ENCODE measurements around the gene PRR7.

PRR7 gene

DNA sequence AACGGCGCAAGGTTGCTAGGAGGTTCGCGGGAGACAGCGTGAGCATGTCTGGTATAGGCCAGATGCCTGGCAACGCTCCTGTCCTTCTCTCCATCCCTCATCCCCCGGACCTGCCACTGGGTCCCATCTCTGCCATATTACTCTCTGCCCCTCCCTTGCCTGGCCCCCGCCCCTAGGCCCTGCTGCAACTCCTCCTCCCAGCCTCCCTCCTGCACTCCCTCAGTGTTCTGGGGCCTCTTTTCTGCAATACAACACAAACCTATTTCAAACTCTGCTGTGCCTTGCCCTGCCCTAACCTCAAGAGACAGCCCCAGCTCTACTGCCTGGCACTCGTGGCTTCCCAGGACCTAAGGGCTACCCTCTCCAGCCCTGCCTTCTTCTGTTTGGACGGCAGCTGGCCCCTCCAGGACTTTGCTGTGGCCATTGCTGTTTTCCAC, 35.8 kb downstream of the PRR7 start:
- TF ChIP-seq, protein P1, sequence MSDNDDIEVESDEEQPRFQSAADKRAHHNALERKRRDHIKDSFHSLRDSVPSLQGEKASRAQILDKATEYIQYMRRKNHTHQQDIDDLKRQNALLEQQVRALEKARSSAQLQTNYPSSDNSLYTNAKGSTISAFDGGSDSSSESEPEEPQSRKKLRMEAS (IDR thresholded peaks at IDR 0.05), result no peak
- TF ChIP-seq ZBTB7A (IDR thresholded peaks at IDR 0.05; ENCODE audit: low read depth) (no peak), EP300 (IDR thresholded peaks at IDR 0.05; ENCODE audit: borderline replicate concordance) (no peak), YY1 (IDR thresholded peaks at IDR 0.05; ENCODE audit: low read depth) (no peak), TCF12 (IDR thresholded peaks at IDR 0.05; ENCODE audit: low read depth) (no peak), EGR1 (IDR thresholded peaks at IDR 0.05) (no peak), RAD21 (IDR thresholded peaks at IDR 0.05; ENCODE audit: low read depth) (no peak), NFIC (IDR thresholded peaks at IDR 0.05) (no peak), FOXM1 (IDR thresholded peaks at IDR 0.05; ENCODE audit: borderline replicate concordance, low read depth) (no peak), TAF1 (IDR thresholded peaks at IDR 0.05; ENCODE audit: low read depth) (no peak), CEBPB (IDR thresholded peaks at IDR 0.05) (no peak), CREB1 (IDR thresholded peaks at IDR 0.05; ENCODE audit: low read depth) (no peak), TEAD4 (IDR thresholded peaks at IDR 0.05) (no peak)
- TF ChIP-seq, protein P2, sequence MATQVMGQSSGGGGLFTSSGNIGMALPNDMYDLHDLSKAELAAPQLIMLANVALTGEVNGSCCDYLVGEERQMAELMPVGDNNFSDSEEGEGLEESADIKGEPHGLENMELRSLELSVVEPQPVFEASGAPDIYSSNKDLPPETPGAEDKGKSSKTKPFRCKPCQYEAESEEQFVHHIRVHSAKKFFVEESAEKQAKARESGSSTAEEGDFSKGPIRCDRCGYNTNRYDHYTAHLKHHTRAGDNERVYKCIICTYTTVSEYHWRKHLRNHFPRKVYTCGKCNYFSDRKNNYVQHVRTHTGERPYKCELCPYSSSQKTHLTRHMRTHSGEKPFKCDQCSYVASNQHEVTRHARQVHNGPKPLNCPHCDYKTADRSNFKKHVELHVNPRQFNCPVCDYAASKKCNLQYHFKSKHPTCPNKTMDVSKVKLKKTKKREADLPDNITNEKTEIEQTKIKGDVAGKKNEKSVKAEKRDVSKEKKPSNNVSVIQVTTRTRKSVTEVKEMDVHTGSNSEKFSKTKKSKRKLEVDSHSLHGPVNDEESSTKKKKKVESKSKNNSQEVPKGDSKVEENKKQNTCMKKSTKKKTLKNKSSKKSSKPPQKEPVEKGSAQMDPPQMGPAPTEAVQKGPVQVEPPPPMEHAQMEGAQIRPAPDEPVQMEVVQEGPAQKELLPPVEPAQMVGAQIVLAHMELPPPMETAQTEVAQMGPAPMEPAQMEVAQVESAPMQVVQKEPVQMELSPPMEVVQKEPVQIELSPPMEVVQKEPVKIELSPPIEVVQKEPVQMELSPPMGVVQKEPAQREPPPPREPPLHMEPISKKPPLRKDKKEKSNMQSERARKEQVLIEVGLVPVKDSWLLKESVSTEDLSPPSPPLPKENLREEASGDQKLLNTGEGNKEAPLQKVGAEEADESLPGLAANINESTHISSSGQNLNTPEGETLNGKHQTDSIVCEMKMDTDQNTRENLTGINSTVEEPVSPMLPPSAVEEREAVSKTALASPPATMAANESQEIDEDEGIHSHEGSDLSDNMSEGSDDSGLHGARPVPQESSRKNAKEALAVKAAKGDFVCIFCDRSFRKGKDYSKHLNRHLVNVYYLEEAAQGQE (IDR thresholded peaks at IDR 0.05; ENCODE audit: low read depth), result no peak
- TF ChIP-seq, protein P3, sequence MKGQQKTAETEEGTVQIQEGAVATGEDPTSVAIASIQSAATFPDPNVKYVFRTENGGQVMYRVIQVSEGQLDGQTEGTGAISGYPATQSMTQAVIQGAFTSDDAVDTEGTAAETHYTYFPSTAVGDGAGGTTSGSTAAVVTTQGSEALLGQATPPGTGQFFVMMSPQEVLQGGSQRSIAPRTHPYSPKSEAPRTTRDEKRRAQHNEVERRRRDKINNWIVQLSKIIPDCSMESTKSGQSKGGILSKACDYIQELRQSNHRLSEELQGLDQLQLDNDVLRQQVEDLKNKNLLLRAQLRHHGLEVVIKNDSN (IDR thresholded peaks at IDR 0.05), result no peak

DNA sequence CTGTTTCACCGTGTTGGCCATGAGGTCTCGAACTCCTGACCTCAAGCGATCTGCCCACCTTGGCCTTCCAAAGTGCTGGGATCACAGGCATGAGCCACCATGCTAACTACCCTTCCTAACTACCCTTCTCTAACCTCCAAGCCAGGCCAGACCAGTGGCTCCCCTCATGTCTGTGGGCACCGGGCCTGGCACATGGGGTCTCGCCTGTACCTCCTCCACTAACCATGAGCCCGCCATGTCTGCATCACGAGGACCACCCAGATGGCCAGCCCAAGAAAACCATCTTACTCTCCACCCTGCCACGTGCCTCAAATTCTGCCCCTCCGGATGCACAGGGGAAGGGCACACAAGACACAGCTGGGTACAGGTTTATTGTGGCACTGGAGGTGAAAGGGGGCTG, 36.4 kb downstream of the PRR7 start:
- TF ChIP-seq RAD21 (IDR thresholded peaks at IDR 0.05; ENCODE audit: low read depth) (no peak), EGR1 (IDR thresholded peaks at IDR 0.05) (no peak), YY1 (IDR thresholded peaks at IDR 0.05; ENCODE audit: low read depth) (no peak), EP300 (IDR thresholded peaks at IDR 0.05; ENCODE audit: borderline replicate concordance) (no peak), TCF12 (IDR thresholded peaks at IDR 0.05; ENCODE audit: low read depth) (no peak)
- TF ChIP-seq, protein P2 (IDR thresholded peaks at IDR 0.05; ENCODE audit: low read depth), result no peak

DNA sequence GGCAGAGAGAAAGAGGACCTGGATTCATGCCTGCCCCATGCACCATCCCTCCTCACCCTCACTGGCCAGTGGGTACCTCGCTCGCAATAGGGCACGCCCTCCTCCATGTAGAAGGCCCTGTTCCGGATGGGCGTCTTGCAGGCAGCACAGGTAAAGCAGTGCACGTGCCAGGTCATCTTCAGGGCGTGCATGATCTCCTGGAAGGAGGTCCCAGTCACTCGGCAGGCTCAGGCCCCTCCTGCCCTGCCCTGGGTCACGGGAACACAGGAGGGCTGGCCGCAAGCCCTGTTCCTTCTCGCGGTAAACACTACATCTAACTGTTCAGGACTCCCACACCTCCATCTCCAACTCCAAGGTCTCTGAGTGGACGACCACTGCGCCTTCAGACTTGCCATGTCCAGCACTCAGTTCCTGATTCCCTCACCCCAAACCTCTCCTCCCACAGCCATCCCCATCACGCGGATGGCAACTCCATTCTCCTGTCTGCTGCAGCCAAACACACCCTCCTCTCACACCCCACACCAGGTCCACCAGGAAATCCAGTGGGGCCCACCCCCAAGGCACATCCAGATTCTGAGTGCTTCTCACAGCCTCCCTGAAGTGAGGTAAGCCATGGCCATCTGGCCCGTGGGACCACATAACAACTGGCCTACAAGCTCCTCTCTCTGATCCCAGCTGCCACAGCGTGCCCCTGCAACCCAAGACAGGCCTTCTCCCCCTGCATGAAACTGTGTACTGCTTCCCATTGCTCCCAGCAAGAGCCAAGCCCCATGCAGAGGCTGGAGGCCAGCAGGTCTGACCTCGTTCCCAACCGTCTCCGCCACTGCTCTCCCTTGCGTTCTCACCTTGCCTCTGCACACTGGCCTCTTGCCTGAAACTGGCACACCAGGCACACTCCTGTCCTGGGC, 37.6 kb downstream of the PRR7 start:
- no peak for TF ChIP-seq TCF12 (IDR thresholded peaks at IDR 0.05; ENCODE audit: low read depth)
- no peak for TF ChIP-seq FOXM1 (IDR thresholded peaks at IDR 0.05; ENCODE audit: borderline replicate concordance, low read depth)
- TF ChIP-seq RAD21 (IDR thresholded peaks at IDR 0.05; ENCODE audit: low read depth), result no peak
- TF ChIP-seq ZBTB7A (IDR thresholded peaks at IDR 0.05; ENCODE audit: low read depth), result no peak
- TF ChIP-seq EP300 (IDR thresholded peaks at IDR 0.05; ENCODE audit: borderline replicate concordance), result no peak

DNA sequence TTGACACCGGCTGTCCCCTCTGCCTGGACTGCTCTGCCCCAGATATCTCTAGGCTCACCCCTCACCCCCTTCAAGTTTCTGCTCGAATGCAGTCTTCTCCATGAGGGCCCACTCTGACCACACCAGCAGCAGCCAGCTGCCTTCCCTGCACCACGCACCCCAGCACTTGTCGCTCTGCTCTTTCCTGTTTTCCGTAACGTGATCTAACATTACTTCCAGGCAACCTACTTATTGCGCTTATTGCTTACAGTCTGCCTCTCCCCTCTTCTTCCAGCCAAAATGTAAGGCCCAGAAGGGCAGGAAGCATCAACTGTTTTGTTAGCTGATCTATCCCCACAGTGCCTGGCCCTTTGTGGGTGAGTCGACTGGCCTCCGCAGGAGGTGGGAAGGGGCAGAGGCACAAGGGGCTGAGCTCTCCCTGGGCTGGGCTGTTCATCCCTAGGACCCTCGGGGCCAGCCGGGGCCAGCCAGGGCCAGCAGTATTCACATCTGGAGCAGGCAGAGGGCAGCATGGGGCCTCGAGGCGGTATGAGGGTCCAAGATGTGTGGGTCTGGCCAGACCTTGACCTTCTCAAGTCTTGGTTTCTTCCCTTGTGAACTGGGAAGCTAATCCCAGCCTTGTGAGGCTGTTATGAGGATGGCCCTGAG, 38.4 kb downstream of the PRR7 start:
- no peak for TF ChIP-seq ZBTB7A (IDR thresholded peaks at IDR 0.05; ENCODE audit: low read depth)
- TF ChIP-seq TCF12 (IDR thresholded peaks at IDR 0.05; ENCODE audit: low read depth), result no peak
- no peak for TF ChIP-seq RAD21 (IDR thresholded peaks at IDR 0.05; ENCODE audit: low read depth)
- no peak for TF ChIP-seq YY1 (IDR thresholded peaks at IDR 0.05; ENCODE audit: low read depth)
- TF ChIP-seq, protein P3 (IDR thresholded peaks at IDR 0.05), result no peak
- no peak for TF ChIP-seq CEBPB (IDR thresholded peaks at IDR 0.05)
- TF ChIP-seq EP300 (IDR thresholded peaks at IDR 0.05; ENCODE audit: borderline replicate concordance), result no peak
- TF ChIP-seq FOXM1 (IDR thresholded peaks at IDR 0.05; ENCODE audit: borderline replicate concordance, low read depth), result no peak
- TF ChIP-seq, protein P2 (IDR thresholded peaks at IDR 0.05; ENCODE audit: low read depth), result no peak
- TF ChIP-seq NFIC (IDR thresholded peaks at IDR 0.05), result no peak
- TF ChIP-seq EGR1 (IDR thresholded peaks at IDR 0.05), result no peak

Measured in Ishikawa (cell line).